NK-92 (cell line): ENCODE measurements around the gene SCAANT1.

Experiments used
- DNase-seq: peaks from one replicate; lab custom pipeline; 2025; ENCODE audit not compliant: unreplicated experiment; lab: John Stamatoyannopoulos, UW

SCAANT1 gene

DNA sequence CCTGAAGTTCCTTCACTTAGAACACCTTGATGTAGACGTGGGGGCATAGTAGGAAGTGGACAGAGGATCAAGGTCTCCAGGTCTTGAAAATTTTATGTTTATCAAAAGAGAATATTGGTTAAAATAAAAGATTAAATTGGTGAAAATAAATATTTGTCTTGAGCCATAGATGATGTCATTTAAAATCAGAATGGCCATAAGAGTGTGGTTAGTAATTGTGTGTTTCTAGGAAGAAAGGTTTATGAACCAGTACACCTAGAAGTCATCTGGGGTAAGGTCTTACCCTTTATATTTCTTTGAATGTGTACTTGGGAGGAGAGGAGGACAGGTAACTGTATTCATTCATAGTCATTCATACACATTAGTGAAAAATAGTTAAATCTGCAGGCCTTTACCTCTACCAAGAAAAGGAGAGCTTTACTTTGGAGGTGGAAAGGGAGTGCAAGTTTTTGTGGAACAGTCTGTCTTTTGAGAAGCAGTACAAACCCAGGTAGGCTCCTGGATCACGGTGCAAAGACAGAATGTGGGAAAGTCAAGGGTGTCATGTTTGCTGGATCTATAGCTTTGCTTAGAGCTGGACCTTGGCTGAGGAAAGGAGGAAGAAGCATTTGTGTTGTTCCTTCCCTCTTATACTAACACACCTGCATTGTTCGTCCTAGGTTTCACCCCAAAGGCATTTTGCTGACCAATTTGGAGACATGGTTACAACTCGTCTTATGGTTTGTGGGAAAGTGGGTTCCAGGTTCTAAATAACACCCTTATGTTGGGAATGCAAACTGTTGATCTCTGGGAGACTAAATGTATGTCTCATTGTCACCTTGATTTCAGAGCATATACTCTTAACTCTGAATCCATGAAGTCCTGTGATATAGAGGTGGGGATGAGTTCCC lies 6.2 kb downstream of the SCAANT1 start:
- no peak for DNase-seq

DNA sequence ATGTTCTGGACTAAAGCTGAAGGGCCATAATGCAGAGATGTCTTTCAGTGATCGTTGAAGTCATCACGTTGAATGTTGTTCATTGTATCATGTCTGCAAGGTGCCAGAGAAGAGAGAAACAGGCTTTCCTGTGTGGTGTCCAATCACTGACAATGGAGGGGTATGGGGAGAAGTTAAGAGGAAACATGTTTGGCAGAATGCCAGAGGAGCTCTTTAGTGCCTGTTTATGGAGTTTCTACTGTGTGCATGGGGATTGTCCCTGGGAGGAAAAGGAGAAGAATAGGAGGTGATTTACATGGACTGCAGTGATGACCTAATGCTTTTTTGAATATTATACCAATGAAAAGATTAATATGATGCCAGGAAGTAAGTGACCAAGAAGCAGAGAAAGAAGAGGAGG lies 11.7 kb downstream of the SCAANT1 start:
- DNase-seq, result no peak

DNA sequence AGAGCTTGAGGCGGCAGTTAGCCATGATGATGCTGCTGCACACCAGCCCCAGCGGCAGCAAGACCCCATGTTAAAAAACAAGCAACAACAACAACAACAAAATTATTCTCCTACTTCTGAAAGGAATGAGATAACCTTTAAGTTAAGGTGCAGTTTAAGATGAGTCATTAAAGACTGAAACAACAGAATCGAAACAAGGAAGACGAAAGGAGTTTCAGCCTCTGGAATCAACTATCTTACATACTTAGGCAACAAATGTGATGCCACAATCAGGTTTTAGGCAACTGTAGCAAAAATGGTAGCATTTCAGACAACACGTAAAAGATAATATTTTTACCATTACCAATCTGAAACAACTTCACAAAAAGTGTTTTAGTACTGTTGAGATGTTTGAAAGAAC lies 12.2 kb downstream of the SCAANT1 start:
- DNase-seq, result no peak

DNA sequence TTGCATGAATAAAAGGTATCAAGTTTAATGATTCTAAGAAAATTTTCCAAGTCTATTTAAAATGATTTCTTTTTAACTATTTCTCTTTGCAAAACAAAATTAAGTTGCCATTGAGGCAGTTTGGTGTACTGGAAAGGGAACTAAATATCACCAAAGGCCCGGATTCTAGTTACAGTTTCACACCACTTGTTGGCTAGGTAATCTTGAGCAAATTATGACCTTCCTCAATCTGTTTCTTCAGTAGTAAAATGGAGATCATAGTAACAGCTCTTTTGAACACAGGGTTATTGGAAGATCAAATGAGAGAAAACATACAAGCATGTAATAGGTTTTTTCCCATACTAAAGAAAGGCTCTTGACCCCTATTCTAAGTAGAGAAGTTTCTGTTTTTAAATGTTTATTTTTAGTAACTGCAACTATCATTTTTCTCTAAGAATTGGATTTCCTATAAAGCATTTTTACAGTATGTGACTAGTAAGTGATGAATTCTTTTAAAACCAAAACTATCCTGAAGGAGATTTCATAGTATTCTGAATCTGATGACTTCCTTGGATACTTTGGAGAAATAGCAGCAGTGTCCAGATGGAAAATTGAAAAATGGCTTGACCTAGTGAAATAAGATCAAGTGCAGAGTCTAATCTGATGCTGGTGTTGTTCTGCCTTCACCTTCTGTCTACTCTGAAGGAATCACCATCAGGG lies 15.7 kb downstream of the SCAANT1 start:
- no peak for DNase-seq

DNA sequence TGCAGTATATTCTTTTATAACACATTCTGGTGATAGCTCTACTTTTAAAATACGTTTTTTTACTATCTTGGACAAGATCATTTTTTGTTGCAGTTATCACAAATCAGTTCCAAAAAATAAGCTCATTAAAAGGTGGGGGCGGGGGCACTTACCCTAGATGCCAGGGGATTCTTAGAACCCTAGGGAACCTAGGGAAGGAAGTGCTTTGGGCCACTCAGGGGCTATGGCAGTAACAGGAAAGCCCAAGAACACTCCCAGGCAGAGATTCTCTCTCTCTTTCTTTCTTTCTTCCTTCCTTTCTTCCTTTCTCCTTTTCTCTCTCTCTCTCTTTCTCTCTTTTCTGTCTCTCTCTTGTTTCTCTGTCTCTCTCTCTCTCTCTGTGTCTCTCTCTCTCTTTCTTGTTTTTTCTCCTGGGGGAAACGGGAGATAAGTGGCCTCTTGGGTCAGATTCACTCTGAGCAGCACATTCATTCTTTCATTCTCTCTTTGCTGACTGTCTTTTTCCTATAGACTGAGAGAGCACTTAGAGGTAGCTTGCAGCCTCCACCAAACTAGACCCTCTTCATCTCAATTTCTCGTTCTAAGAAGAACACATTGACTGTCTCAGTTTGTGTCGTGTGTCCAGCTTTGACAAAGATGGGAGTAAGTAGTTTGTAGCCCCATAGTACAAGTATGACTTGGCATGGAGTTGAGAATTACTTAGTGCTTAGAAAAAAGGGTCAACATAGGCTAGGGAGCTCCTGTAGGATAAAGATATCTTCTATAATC lies 16.6 kb downstream of the SCAANT1 start:
- DNase-seq, result no peak

DNA sequence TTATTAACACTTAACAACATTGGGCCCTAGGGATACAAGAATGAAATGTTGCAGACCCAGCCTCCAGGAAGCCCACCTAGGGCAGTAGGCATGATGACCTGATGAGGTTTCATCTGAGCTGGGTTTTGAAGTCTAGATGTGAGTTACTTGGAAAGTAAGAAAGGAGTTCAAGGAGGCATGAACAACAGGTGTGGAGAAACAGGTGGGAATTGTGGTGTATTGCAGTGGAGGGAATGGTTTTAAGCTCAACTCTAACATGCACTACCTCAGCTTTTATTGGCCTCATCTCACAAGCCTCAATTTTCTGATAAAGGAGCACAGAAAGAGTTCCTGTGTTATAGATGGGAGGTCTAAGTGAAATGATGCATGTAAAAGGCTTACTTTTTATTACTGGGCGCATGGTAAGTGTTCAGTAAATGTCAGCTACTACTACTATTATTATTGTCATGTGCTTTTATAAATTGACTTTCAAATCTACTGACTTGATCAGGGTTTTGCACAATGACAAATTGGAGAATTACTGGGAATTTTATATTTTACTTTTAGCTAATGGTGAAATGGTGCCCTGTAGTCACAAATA lies 19.3 kb downstream of the SCAANT1 start:
- DNase-seq, result no peak

DNA sequence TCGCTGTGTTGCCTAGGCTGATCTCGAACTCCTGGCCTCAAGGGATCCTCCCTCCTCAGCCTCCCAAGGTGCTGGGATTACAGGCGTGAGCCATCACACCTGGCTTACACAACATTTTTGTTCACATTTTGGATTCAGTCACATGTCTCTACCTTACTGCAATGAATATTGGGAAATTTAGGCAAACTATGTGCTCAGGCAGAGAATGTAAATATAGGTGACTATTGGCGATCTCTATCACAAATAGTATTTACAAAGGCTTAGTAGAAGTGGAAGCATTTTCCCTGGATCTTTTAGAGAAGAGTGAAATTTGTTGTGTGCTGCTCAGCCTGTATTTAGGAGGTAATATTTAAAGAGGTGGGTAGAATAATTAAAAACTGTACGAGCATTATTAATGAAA lies 20.7 kb downstream of the SCAANT1 start:
- no peak for DNase-seq

GRCh38 chr3:63886858-63887257 lies 25.3 kb downstream of the SCAANT1 start:
- no peak for DNase-seq

- DNase-seq, result no peak
Observed at GRCh38 chr3:63880653-63881052, 31.5 kb downstream of the SCAANT1 start.

- DNase-seq, result no peak
Observed at GRCh38 chr3:63878394-63879060, 33.7 kb downstream of the SCAANT1 start.

- DNase-seq, result no peak
Observed at GRCh38 chr3:63877737-63878393, 34.3 kb downstream of the SCAANT1 start.

DNA sequence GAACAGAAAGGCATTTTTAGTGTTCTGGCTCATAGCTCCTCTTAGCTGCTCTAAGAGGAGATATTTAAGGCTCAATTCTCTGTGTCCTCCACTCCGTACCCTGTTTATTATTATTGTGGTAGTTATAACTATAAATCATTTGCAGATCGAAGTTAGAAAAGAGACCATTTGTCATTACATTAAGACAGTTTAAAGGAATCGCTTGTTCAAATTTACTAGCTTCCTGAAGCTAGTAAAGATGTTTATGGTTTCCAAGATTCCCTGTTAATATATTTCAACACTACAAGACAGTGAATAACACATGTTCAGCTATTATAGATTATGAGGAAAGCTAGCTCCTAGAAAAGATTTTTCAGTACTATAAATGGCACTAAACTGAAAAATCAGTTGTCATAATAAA lies 35.9 kb downstream of the SCAANT1 start:
- no peak for DNase-seq

- no peak for DNase-seq
Observed at GRCh38 chr3:63875510-63875909, 36.7 kb downstream of the SCAANT1 start.

GRCh38 chr3:63874769-63875168 lies 37.4 kb downstream of the SCAANT1 start:
- DNase-seq, result no peak

DNA sequence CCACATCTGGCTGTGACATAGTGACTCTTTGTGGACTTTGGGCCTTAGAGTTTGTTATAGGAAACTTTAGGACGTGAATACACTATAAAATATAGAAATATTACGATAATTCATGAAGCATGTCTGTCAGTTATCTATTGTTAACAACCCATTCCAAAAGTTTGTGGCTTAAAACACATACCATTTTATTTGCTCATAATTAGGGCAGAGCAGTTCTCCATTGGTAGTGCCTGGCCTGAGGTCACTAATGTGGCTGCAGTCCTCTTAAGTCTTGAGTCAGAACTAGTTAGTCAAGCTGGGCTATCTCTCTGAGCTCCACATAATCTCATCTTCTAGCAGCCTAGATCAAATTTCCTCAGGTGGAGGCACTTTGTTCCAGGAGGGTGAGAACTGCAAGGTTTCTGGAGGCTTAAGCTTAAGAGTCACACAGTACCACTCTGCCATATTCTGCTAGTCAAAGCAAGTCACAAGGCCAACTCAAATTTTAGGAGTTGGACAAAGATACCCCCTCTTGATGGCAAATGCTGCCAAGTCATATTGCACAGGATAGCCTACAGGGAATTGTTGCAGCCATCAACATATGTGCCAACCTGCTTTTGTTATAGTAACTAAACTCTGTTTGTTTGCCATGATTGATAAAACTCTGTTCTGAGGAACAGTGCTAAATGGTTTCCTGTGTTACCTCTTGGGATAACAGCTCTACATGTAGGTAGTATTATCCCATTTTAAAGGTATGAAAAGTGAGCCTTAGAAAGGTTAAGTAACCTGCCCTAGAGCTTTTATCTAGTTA lies 39.9 kb downstream of the SCAANT1 start:
- DNase-seq, result no peak

- no peak for DNase-seq
Observed at GRCh38 chr3:63870615-63871005, 41.6 kb downstream of the SCAANT1 start.

DNA sequence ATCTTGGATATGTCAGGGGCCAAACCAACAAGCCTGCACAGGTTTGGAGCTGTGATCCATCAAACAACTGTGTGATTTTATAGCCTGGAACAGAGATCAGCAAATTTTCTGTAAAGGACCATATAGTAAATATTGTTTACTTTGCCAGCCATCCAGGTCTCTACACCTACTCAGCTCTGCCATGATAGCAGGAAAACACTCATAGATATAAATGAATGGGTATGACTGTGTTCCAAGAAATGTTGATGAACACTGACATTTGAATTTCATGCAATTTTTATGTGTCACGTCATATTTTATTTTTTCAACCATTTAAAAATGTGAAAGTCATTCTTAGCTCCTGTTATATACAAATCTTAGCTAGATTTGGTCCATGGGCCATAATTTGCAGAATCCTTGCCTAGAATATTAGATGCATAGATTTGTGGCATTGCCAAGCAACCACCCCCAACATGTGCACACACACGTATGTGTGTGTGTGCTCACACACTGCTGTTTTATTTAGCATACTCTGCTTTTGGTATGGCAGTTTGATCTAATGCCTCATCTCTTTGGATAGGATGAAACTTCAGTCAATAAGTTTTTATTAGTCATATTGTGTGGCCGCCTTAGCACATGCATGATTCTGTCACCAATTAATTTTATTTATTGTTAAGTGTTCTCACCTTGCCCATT lies 42.1 kb downstream of the SCAANT1 start:
- no peak for DNase-seq

- DNase-seq, result no peak
Observed at GRCh38 chr3:63867225-63867624, 45.0 kb downstream of the SCAANT1 start.

GRCh38 chr3:63864965-63865327 lies 47.2 kb downstream of the SCAANT1 start:
- DNase-seq, result no peak
